Testis (tissue), 2 donors: ENCODE measurements around the gene CACNG6.

Source experiments
- POLR2A ChIP-seq: fragments of 450-650 bp; IDR thresholded peaks from one replicate; pipeline ENCODE4 v1.6.1; 2017; ENCODE audit warnings: antibody characterized with exemption, mild to moderate bottlenecking, moderate library complexity
- TF ChIP-seq, protein P1 (sequence below), 3 experiments: fragments of 450-650 bp in 2 of 3; fragments of 200-600 bp in 1 of 3; sonication (generic) in 1 of 3; IDR thresholded peaks; one replicate each; pipeline ENCODE4 v1.5.1; 2016 to 2019; ENCODE audit warnings: antibody characterized with exemption in 3 of 3, mild to moderate bottlenecking in 2 of 3, moderate library complexity in 1 of 3

DNA sequence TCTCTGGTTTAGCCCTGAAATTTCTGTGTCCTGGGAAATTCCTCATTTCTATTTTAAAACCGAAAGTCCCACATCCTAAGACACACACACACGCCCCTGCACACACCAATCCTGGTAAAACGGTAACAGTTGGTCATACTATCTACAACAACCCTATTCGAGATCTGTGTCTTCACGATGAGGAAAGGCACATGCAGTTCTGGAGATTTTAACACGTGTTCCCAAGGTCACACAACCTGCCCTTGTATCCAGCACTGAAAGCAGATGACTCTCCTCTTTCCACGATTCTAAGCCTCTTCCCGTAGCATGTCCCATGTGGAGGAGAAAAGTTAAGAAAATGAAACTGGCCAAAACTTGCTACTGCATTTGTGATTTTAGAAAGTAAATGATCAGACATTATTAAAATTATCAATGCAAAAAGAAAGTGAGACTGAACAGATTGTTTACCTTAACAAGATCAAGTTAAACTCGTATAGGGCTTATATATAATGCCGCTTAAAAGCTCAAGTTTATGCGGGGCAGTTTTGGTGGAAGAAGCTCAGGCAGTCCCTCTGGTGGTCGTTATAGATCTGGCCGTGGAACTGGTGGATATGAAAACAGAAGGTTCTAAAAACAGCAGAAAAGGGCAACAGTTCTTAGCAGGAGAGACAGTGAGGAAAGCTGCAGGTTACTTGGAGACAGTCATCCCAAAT, 39.6 kb downstream of the CACNG6 start:
- TF ChIP-seq POLR2A = no peak
- TF ChIP-seq, protein P1, sequence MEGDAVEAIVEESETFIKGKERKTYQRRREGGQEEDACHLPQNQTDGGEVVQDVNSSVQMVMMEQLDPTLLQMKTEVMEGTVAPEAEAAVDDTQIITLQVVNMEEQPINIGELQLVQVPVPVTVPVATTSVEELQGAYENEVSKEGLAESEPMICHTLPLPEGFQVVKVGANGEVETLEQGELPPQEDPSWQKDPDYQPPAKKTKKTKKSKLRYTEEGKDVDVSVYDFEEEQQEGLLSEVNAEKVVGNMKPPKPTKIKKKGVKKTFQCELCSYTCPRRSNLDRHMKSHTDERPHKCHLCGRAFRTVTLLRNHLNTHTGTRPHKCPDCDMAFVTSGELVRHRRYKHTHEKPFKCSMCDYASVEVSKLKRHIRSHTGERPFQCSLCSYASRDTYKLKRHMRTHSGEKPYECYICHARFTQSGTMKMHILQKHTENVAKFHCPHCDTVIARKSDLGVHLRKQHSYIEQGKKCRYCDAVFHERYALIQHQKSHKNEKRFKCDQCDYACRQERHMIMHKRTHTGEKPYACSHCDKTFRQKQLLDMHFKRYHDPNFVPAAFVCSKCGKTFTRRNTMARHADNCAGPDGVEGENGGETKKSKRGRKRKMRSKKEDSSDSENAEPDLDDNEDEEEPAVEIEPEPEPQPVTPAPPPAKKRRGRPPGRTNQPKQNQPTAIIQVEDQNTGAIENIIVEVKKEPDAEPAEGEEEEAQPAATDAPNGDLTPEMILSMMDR (IDR thresholded peaks at IDR 0.05) = peak in 1 of 3 experiments; percentile 26
